ENCODE measurements around the gene BHLHA15.

Gene BHLHA15

GRCh38 chr7:98203261-98203963 is 7.8 kb upstream of the BHLHA15 start:
- TF ChIP-seq, protein P1, sequence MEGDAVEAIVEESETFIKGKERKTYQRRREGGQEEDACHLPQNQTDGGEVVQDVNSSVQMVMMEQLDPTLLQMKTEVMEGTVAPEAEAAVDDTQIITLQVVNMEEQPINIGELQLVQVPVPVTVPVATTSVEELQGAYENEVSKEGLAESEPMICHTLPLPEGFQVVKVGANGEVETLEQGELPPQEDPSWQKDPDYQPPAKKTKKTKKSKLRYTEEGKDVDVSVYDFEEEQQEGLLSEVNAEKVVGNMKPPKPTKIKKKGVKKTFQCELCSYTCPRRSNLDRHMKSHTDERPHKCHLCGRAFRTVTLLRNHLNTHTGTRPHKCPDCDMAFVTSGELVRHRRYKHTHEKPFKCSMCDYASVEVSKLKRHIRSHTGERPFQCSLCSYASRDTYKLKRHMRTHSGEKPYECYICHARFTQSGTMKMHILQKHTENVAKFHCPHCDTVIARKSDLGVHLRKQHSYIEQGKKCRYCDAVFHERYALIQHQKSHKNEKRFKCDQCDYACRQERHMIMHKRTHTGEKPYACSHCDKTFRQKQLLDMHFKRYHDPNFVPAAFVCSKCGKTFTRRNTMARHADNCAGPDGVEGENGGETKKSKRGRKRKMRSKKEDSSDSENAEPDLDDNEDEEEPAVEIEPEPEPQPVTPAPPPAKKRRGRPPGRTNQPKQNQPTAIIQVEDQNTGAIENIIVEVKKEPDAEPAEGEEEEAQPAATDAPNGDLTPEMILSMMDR (conservative IDR thresholded peaks at IDR 0.05; ENCODE audit: control insufficient read depth, insufficient read depth, low read depth, low read length): no peak
- DNase-seq (ENCODE audit: low read depth): no peak
- no peak overlapping the region for H3K4me3 ChIP-seq (ENCODE audit: control insufficient read depth, low read depth, low read length)

DNA sequence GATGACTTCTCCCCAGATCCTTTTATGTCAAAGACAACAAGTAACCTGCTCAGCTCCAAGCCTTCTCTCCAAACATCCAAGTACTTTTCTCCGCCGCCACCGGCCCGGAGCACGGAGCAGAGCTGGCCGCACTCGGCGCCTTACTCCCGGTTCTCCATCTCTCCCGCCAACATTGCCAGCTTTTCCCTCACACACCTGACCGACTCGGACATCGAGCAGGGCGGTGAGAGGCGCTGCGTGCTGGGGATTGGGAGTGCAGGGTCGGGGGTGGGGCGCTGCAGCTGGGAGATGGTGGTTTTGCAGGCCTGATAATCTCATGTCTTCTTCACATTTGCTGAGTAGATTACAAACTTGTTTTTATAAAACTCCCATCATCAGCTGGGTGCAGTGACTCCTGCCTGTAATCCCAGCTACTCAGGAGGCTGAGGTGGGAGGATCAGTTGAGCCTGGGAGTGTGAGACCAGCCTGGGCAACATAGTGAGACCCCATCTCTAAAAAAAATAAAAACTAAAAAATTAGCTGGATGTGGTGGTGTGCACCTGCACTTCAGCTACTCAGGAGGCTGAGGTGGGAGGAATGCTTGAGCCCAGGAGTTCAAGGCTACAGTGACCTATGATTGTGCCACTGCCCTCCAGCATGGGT is 7.2 kb upstream of the BHLHA15 start:
- TF ChIP-seq, protein P1 (conservative IDR thresholded peaks at IDR 0.05; ENCODE audit: control insufficient read depth, insufficient read depth, low read depth, low read length): no peak
- no peak for DNase-seq (ENCODE audit: low read depth)
- H3K4me3 ChIP-seq (ENCODE audit: control insufficient read depth, low read depth, low read length): no peak overlapping the region

DNA sequence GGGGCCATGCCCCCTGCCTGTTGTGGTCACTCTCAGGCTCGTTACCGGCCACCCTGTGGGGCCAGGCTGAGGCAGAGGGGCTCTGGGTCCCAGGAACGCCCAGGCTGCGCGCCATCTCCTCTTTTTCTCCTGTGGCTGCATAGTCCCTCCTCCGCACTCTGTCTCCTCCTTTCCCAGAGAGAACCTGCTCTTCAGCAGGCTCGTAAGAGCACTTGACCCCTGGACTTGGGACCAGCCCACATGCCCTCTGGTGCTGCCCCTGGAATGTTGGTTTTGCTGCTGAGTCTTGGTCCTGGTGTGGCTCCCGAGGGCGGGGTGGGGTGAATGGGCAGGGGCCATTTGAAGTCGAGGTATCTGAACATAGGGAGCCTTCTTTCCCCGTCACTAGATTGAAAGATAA is 6.6 kb upstream of the BHLHA15 start:
- DNase-seq (ENCODE audit: low read depth): no peak
- TF ChIP-seq, protein P1 (conservative IDR thresholded peaks at IDR 0.05; ENCODE audit: control insufficient read depth, insufficient read depth, low read depth, low read length): no peak
- H3K4me3 ChIP-seq (ENCODE audit: control insufficient read depth, low read depth, low read length): no peak overlapping the region

GRCh38 chr7:98205162-98205845 is 5.9 kb upstream of the BHLHA15 start:
- TF ChIP-seq, protein P1 (conservative IDR thresholded peaks at IDR 0.05; ENCODE audit: control insufficient read depth, insufficient read depth, low read depth, low read length): no peak
- DNase-seq (ENCODE audit: low read depth): no peak
- H3K4me3 ChIP-seq (ENCODE audit: control insufficient read depth, low read depth, low read length): no peak overlapping the region

GRCh38 chr7:98206451-98207330 is 4.5 kb upstream of the BHLHA15 start:
- no peak for DNase-seq (ENCODE audit: low read depth)
- no peak overlapping the region for H3K4me3 ChIP-seq (ENCODE audit: control insufficient read depth, low read depth, low read length)
- TF ChIP-seq, protein P1 (conservative IDR thresholded peaks at IDR 0.05; ENCODE audit: control insufficient read depth, insufficient read depth, low read depth, low read length): no peak

Measured in fibroblast of mammary gland (primary cell).